ENCODE measurements around the gene SGF29. TPM values are rescaled to one million over a fixed set of nuclear protein-coding genes. Genes with fewer than 3 reads are reported as not detected.

Gene SGF29
- total and polyA plus RNA-seq, 10 donors = 22.9 to 35.1 (median 27.5) TPM

DNA sequence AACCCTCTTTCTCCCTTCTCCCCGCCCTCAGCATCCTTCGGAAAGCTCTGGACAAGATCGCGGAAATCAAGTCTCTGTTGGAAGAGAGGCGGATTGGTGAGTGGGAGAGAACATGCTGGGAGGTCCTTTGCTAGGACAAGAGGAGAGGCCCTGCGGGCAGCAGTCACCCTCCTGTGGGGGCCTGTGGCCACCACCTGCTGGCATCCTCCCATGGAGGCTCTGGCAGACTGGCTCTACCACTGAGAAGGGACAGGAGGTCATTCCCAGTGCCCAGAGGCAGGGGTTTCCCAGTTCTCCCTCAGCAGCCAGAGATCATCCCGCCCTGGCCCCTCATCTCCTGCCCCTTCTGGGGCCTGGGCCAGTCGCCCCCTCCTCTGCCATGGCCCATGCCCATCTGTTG is 35.3 kb downstream of the SGF29 start:
- Histone ChIP-seq H3K4me3 (no peak overlapping the region), H3K4me1 (no peaks in the 10 kb centered on the region), H3K27me3 (replicated peaks in 1 of 7) (no peaks in the 10 kb centered on the region), H3K36me3 (peaks cover 0 to 92% (median 61%) of the 10 kb centered on the region in 6 donors), H3K27ac (no peak overlapping the region), H3K9me3 (no peaks in the 10 kb centered on the region)
- no peak for TF ChIP-seq POLR2A (IDR thresholded peaks at IDR 0.05)
- TF ChIP-seq, protein P1, sequence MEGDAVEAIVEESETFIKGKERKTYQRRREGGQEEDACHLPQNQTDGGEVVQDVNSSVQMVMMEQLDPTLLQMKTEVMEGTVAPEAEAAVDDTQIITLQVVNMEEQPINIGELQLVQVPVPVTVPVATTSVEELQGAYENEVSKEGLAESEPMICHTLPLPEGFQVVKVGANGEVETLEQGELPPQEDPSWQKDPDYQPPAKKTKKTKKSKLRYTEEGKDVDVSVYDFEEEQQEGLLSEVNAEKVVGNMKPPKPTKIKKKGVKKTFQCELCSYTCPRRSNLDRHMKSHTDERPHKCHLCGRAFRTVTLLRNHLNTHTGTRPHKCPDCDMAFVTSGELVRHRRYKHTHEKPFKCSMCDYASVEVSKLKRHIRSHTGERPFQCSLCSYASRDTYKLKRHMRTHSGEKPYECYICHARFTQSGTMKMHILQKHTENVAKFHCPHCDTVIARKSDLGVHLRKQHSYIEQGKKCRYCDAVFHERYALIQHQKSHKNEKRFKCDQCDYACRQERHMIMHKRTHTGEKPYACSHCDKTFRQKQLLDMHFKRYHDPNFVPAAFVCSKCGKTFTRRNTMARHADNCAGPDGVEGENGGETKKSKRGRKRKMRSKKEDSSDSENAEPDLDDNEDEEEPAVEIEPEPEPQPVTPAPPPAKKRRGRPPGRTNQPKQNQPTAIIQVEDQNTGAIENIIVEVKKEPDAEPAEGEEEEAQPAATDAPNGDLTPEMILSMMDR (IDR thresholded peaks at IDR 0.05 in 8 of 11, conservative IDR thresholded peaks at IDR 0.05 in 3 of 11) = no peak
- no peak for TF ChIP-seq POLR2AphosphoS5 (IDR thresholded peaks at IDR 0.05)
- WGBS, 5 donors = 93 to 99% (median 95%) methylated on average over 8 of the region's 8 CpGs
- intact Hi-C loops (cut with DNase I; ENCODE audit: low total_unique reads) = no loop called here
- DNase-seq = no peak

DNA sequence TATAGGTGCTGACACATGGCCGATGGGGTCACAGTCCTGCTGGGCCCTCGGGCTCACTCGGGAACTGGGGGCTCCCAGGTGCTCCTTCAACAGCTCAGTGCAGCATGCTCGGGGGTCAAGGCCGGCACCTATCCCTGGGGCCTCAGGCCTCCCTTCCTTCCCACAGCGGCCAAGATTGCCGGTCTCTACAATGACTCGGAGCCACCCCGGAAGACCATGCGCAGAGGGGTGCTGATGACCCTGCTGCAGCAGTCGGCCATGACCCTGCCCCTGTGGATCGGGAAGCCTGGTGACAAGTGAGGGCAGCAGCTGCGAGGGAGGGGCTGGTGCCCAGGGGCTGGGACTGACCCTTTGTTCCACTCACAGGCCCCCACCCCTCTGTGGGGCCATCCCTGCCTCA is 36.2 kb downstream of the SGF29 start:
- Histone ChIP-seq H3K9me3 (no peaks in the 10 kb centered on the region), H3K4me3 (no peak overlapping the region), H3K27me3 (replicated peaks in 1 of 7) (no peaks in the 10 kb centered on the region), H3K4me1 (no peaks in the 10 kb centered on the region), H3K27ac (no peak overlapping the region), H3K36me3 (peaks cover 0 to 84% (median 57%) of the 10 kb centered on the region in 6 donors)
- 94 to 98% (median 96%) methylated on average over 6 to 13 of the region's 13 CpGs for whole genome bisulfite sequencing, 5 donors
- intact Hi-C loops (cut with DNase I; ENCODE audit: low total_unique reads) = no loop called here
- no peak for DNase-seq
- peak in 1 of 3 donors; percentile 8 for TF ChIP-seq POLR2AphosphoS5 (IDR thresholded peaks at IDR 0.05)
- TF ChIP-seq, protein P1 (IDR thresholded peaks at IDR 0.05 in 8 of 11, conservative IDR thresholded peaks at IDR 0.05 in 3 of 11) = no peak

DNA sequence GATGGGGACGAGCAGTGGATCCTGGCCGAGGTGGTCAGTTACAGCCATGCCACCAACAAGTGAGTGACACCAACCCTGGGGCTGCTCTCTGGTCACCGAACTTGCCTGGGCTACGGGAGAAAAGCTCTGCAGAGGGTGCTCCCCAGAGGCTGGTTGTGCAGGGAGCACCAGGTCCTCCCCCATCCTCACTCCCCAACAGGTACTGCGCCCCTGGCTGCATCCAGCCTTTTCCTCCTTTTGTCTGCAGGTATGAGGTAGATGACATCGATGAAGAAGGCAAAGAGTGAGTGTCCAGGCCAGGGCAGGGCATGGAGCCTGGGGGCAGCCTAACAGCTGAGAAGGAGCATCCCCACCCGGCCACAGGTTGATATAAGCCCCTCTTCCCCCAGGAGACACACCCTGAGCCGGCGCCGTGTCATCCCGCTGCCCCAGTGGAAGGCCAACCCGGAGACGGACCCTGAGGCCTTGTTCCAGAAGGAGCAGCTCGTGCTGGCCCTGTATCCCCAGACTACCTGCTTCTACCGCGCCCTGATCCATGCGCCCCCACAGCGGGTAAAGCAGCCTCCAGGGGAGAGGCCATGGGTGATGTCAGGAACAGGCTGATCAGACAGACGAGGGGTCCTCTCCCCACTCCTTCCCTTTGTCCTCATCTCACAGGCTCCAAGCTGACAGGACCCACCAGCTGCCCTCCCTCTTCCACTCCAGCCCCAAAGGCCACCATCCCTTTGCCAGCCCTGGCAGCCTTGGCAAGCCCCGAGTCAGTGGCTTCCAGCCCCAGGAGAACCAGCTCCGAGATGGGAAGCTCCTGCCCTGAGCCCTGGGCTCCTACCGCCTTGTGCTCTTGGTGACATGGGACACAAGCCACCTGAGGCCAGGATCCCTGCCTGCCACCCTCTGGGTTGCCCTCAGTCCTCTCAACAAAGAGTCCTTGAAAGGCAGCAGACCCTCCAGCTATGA is 36.9 kb downstream of the SGF29 start:
- TF ChIP-seq POLR2AphosphoS5 (IDR thresholded peaks at IDR 0.05) (peak in 1 of 3 donors; percentile 34), POLR2A (IDR thresholded peaks at IDR 0.05) (no peak)
- TF ChIP-seq, protein P1 (IDR thresholded peaks at IDR 0.05 in 8 of 11, conservative IDR thresholded peaks at IDR 0.05 in 3 of 11) = no peak
- Histone ChIP-seq H3K9me3 (no peaks in the 10 kb centered on the region), H3K4me3 (no peak overlapping the region), H3K4me1 (no peaks in the 10 kb centered on the region), H3K27me3 (replicated peaks in 1 of 7) (no peaks in the 10 kb centered on the region), H3K27ac (no peak overlapping the region), H3K36me3 (peaks cover 0 to 76% (median 50%) of the 10 kb centered on the region in 6 donors)
- intact Hi-C loops (cut with DNase I; ENCODE audit: low total_unique reads) = no loop called here
- DNase-seq = no peak
- WGBS, 5 donors = 91 to 97% (median 94%) methylated on average over 15 to 22 of the region's 22 CpGs

DNA sequence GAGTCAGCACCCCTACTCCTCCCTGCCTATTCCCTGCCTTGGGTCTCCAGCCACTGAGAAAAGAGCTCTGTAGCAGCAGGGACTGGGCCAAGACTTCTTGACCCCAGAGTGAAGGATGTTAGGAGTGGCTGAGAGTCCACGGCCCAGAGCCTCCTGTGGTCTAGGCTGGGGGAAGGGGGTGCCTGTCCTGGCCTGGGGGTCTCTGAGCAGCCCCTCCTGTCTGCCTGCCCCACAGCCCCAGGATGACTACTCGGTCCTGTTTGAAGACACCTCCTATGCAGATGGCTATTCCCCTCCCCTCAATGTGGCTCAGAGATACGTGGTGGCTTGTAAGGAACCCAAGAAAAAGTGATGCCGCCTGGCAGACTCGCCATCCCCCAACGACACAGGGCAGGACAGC is 37.6 kb downstream of the SGF29 start:
- Histone ChIP-seq H3K36me3 (peaks cover 0 to 69% (median 48%) of the 10 kb centered on the region in 6 donors), H3K4me3 (no peak overlapping the region), H3K9me3 (no peaks in the 10 kb centered on the region), H3K27ac (no peak overlapping the region), H3K4me1 (no peaks in the 10 kb centered on the region), H3K27me3 (replicated peaks in 1 of 7) (no peaks in the 10 kb centered on the region)
- DNase-seq = no peak
- TF ChIP-seq POLR2AphosphoS5 (IDR thresholded peaks at IDR 0.05) (no peak), POLR2A (IDR thresholded peaks at IDR 0.05) (no peak)
- TF ChIP-seq, protein P1 (IDR thresholded peaks at IDR 0.05 in 8 of 11, conservative IDR thresholded peaks at IDR 0.05 in 3 of 11) = no peak
- intact Hi-C loops (cut with DNase I; ENCODE audit: low total_unique reads) = no loop called here
- WGBS, 5 donors = 94 to 100% (median 94%) methylated on average over 2 to 6 of the region's 6 CpGs

All from spleen (tissue), 11 donors.